COLO668 (cell line): ENCODE measurements around the gene FAM229B.
"Not testable (repeated sequence)": the region's sequence is repeated elsewhere in the genome, so short reads cannot be mapped to it uniquely, and the experiment has no call there.

Experiments used
- DNase-seq: peaks from one replicate; lab custom pipeline; 2025; ENCODE audit not compliant: unreplicated experiment; lab: John Stamatoyannopoulos, UW

The FAM229B gene

GRCh38 chr6:112062966-112063365, 24.4 kb upstream of the FAM229B start:
- no peak for DNase-seq

GRCh38 chr6:112065426-112065986, 21.9 kb upstream of the FAM229B start:
- DNase-seq = no peak

GRCh38 chr6:112066606-112067005, 20.8 kb upstream of the FAM229B start:
- DNase-seq = no peak

GRCh38 chr6:112081569-112081968, 5.8 kb upstream of the FAM229B start:
- no peak for DNase-seq

- no peak for DNase-seq
These were observed 1.9 kb upstream of the FAM229B start for GRCh38 chr6:112085286-112086065.

- DNase-seq = no peak
These were observed 651 bp upstream of the FAM229B start for GRCh38 chr6:112086744-112087135.

GRCh38 chr6:112087916-112088315, 525 bp downstream of the FAM229B start:
- no peak for DNase-seq

GRCh38 chr6:112096901-112097300, 9.5 kb downstream of the FAM229B start:
- no peak for DNase-seq

- DNase-seq = no peak
These were observed 13.2 kb downstream of the FAM229B start for GRCh38 chr6:112100561-112100960.

GRCh38 chr6:112106026-112106425, 18.6 kb downstream of the FAM229B start:
- DNase-seq = not testable (repeated sequence)

- DNase-seq = no peak
These were observed 19.2 kb downstream of the FAM229B start for GRCh38 chr6:112106562-112106961.

GRCh38 chr6:112109262-112109661, 21.9 kb downstream of the FAM229B start:
- no peak for DNase-seq

- DNase-seq = no peak
These were observed 26.0 kb downstream of the FAM229B start for GRCh38 chr6:112113431-112113830.

GRCh38 chr6:112113918-112114317, 26.5 kb downstream of the FAM229B start:
- no peak for DNase-seq

- no peak for DNase-seq
These were observed 27.3 kb downstream of the FAM229B start for GRCh38 chr6:112114577-112115223.

- DNase-seq = no peak
These were observed 28.8 kb downstream of the FAM229B start for GRCh38 chr6:112116221-112116620.

GRCh38 chr6:112117554-112117953, 30.2 kb downstream of the FAM229B start:
- DNase-seq = no peak

- DNase-seq = no peak
These were observed 30.6 kb downstream of the FAM229B start for GRCh38 chr6:112118034-112118433.

- no peak for DNase-seq
These were observed 35.4 kb downstream of the FAM229B start for GRCh38 chr6:112122756-112123155.

GRCh38 chr6:112123982-112124381, 36.6 kb downstream of the FAM229B start:
- DNase-seq = no peak

- DNase-seq = no peak
These were observed 40.8 kb downstream of the FAM229B start for GRCh38 chr6:112128208-112128607.

- DNase-seq = no peak
These were observed 43.5 kb downstream of the FAM229B start for GRCh38 chr6:112130878-112131277.
